ENCODE measurements around the gene ARHGAP10.

DNA sequence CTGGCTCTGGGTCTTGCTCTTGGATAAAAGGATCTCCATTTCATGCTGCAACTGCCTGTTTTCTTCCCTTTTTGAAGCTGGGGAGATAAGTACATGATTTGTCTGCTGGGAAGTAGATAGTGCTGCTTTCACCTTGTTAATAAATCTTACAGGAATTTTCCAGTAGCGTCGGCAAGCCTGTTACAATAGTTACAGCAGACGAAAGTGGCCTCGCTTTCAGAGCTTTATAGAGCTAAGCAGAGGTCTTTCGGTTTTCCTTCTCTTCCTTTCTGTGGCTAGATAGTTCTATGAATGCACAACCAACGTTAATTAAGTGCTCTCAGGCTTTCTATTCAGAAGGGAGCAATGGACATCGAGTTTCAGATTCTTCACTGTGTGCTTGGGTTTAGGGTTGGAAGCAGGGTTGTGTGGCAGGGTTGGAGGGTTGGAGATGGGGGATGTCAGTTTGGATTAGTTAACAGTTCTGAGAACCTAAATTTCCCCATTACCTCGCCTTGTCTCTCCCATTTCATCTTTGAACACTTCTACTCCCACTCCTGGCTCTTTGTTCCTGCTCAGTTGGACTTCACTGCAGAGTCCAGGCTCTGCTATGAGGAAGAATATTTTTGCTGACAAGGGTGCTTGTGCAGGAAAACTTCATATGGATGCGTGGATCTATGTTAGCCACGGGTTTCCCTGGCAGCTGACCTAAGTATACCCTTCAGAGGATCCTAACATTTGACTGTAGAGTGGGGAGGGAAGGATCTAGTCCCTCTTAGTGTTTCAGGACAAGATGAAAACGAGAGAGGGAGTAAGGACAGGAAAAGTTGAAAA lies 237.9 kb downstream of the ARHGAP10 start:
- TF ChIP-seq, protein P1, sequence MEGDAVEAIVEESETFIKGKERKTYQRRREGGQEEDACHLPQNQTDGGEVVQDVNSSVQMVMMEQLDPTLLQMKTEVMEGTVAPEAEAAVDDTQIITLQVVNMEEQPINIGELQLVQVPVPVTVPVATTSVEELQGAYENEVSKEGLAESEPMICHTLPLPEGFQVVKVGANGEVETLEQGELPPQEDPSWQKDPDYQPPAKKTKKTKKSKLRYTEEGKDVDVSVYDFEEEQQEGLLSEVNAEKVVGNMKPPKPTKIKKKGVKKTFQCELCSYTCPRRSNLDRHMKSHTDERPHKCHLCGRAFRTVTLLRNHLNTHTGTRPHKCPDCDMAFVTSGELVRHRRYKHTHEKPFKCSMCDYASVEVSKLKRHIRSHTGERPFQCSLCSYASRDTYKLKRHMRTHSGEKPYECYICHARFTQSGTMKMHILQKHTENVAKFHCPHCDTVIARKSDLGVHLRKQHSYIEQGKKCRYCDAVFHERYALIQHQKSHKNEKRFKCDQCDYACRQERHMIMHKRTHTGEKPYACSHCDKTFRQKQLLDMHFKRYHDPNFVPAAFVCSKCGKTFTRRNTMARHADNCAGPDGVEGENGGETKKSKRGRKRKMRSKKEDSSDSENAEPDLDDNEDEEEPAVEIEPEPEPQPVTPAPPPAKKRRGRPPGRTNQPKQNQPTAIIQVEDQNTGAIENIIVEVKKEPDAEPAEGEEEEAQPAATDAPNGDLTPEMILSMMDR (IDR thresholded peaks at IDR 0.05): no peak
- TF ChIP-seq POLR2A (IDR thresholded peaks at IDR 0.05): no peak
